Neural cell (in vitro differentiated cells): ENCODE data around the gene IMMP2L. TPM values are rescaled to one million over a fixed set of nuclear protein-coding genes. Genes with fewer than 3 reads are reported as not detected.

Source experiments
- H2AFZ ChIP-seq: fragments of 200-600, 300-800 bp; sonication (generic), shearing (Covaris generic); 2 replicates; pipeline ENCODE4 v1.6.0; 2014; ENCODE audit warnings: low read depth, mild to moderate bottlenecking, antibody characterized with exemption, low read length, moderate library complexity
- H3F3A ChIP-seq: fragments of 200-600 bp; shearing (Covaris generic); 2 replicates; pipeline ENCODE4 v1.6.1; 2016; ENCODE audit warnings: mild to moderate bottlenecking, moderate library complexity, mixed read lengths, antibody characterized with exemption, low read length; ENCODE audit not compliant: insufficient read depth, poor library complexity, severe bottlenecking
- H3K27ac ChIP-seq: fragments of 200-600, 300-800 bp; sonication (generic), shearing (Covaris generic); 2 replicates; pipeline ENCODE4 v1.5.1; 2014; ENCODE audit warnings: mild to moderate bottlenecking, low read length, moderate library complexity
- H3K27me3 ChIP-seq: fragments of 300-800, 200-600 bp; sonication (generic), shearing (Covaris generic); 2 replicates; pipeline ENCODE4 v1.6.0; 2014; ENCODE audit warnings: mild to moderate bottlenecking, low read depth, low read length, moderate library complexity; ENCODE audit not compliant: insufficient read depth
- H3K36me3 ChIP-seq: fragments of 300-800, 200-600 bp; sonication (generic), shearing (Covaris generic); 2 replicates; pipeline ENCODE4 v1.5.1; 2014; ENCODE audit warnings: mild to moderate bottlenecking, antibody characterized with exemption, low read length, moderate library complexity; ENCODE audit not compliant: insufficient read depth
- H3K4me2 ChIP-seq: fragments of 300-800, 200-600 bp; sonication (generic), shearing (Covaris generic); 2 replicates; pipeline ENCODE4 v1.6.0; 2014; ENCODE audit warnings: mild to moderate bottlenecking, low read length
- H3K4me3 ChIP-seq: fragments of 300-800, 200-600 bp; sonication (generic), shearing (Covaris generic); 2 replicates; pipeline ENCODE4 v1.5.1; 2014; ENCODE audit warnings: mild to moderate bottlenecking, low read length, moderate library complexity
- H3K79me2 ChIP-seq: fragments of 200-600 bp; shearing (Covaris generic); replicated peaks from 2 replicates; pipeline ENCODE4 v1.6.0; 2014; ENCODE audit warnings: mild to moderate bottlenecking, low read length, moderate library complexity; ENCODE audit not compliant: insufficient read depth
- H3K9ac ChIP-seq: fragments of 300-800, 200-600 bp; sonication (generic), shearing (Covaris generic); 2 replicates; pipeline ENCODE4 v1.6.1; 2016; ENCODE audit warnings: mild to moderate bottlenecking, low read length, mixed read lengths
- H3K9me2 ChIP-seq: fragments of 200-600 bp; shearing (Covaris generic); 2 replicates; pipeline ENCODE4 v1.6.1; 2016; ENCODE audit warnings: mild to moderate bottlenecking, low read length, mixed read lengths; ENCODE audit not compliant: insufficient read depth
- H3K9me3 ChIP-seq: fragments of 200-600, 300-800 bp; sonication (generic), shearing (Covaris generic); 2 replicates; pipeline ENCODE4 v1.6.1; 2016; ENCODE audit warnings: mild to moderate bottlenecking, mixed run types, low read length, moderate library complexity, mixed read lengths
- H4K20me1 ChIP-seq: fragments of 200-600 bp; shearing (Covaris generic); 2 replicates; pipeline ENCODE4 v1.6.1; 2016; ENCODE audit warnings: mild to moderate bottlenecking, mixed run types; ENCODE audit not compliant: insufficient read depth
- EP300 ChIP-seq: fragments of 450-650 bp; conservative IDR thresholded peaks from 2 replicates; pipeline ENCODE4 v1.6.1; 2014; ENCODE audit warnings: antibody characterized with exemption, mild to moderate bottlenecking, moderate library complexity; ENCODE audit not compliant: poor library complexity, severe bottlenecking
- EZH2 ChIP-seq: fragments of 200-600, 300-800 bp; shearing (Covaris generic), sonication (generic); IDR thresholded peaks from 2 replicates; pipeline ENCODE4 v1.6.1; 2014; ENCODE audit warnings: antibody characterized with exemption, low read length, borderline replicate concordance, mild to moderate bottlenecking; ENCODE audit not compliant: insufficient read depth, poor library complexity, severe bottlenecking
- MXI1 ChIP-seq: fragments of 450-650 bp; conservative IDR thresholded peaks from 2 replicates; pipeline ENCODE4 v1.6.1; 2014; ENCODE audit warnings: antibody characterized with exemption, mild to moderate bottlenecking; ENCODE audit not compliant: poor library complexity, severe bottlenecking
- POLR2AphosphoS5 ChIP-seq: IDR thresholded peaks from 2 replicates; pipeline ENCODE4 v1.6.1; 2012
- RAD21 ChIP-seq: fragments of 450-650 bp; conservative IDR thresholded peaks from 2 replicates; pipeline ENCODE4 v1.6.1; 2014; ENCODE audit warnings: antibody characterized with exemption, mild to moderate bottlenecking, moderate library complexity
- SMC3 ChIP-seq: fragments of 450-650 bp; conservative IDR thresholded peaks from 2 replicates; pipeline ENCODE4 v1.6.1; 2014; ENCODE audit warnings: antibody characterized with exemption, mild to moderate bottlenecking, moderate library complexity; ENCODE audit not compliant: poor library complexity
- TAF1 ChIP-seq: IDR thresholded peaks from 2 replicates; pipeline ENCODE4 v1.6.1; 2012; ENCODE audit warnings: low read depth
- polyA plus RNA-seq: library from polyadenylated mRNA; depleted of rRNA; stranded (reverse); fragments of >200 nt; gene quantifications from 2 replicates; pipeline ENCODE4 v1.2.3, GENCODE V29; 2014
- TF ChIP-seq, protein P1 (sequence below): IDR thresholded peaks from 2 replicates; pipeline ENCODE4 v1.6.1; 2012; ENCODE audit warnings: borderline replicate concordance
- TF ChIP-seq, protein P2 (sequence below): fragments of 450-650 bp; IDR thresholded peaks from 2 replicates; pipeline ENCODE4 v1.5.1; 2014; ENCODE audit warnings: antibody characterized with exemption, mild to moderate bottlenecking, moderate library complexity; ENCODE audit not compliant: poor library complexity, severe bottlenecking

The IMMP2L gene
- polyA plus RNA-seq, 1 donor from 2014 or later: 9.7 TPM

- no peaks in the 10 kb centered on the region for H3F3A ChIP-seq
- H3K4me3 ChIP-seq: no peak overlapping the region
- no peaks in the 10 kb centered on the region for H3K9me2 ChIP-seq
- H3K9me3 ChIP-seq: no peaks in the 10 kb centered on the region
- TF ChIP-seq MXI1 (no peak), EP300 (no peak), POLR2AphosphoS5 (no peak), EZH2 (no peak), SMC3 (no peak), RAD21 (no peak), TAF1 (no peak)
- TF ChIP-seq, protein P1, sequence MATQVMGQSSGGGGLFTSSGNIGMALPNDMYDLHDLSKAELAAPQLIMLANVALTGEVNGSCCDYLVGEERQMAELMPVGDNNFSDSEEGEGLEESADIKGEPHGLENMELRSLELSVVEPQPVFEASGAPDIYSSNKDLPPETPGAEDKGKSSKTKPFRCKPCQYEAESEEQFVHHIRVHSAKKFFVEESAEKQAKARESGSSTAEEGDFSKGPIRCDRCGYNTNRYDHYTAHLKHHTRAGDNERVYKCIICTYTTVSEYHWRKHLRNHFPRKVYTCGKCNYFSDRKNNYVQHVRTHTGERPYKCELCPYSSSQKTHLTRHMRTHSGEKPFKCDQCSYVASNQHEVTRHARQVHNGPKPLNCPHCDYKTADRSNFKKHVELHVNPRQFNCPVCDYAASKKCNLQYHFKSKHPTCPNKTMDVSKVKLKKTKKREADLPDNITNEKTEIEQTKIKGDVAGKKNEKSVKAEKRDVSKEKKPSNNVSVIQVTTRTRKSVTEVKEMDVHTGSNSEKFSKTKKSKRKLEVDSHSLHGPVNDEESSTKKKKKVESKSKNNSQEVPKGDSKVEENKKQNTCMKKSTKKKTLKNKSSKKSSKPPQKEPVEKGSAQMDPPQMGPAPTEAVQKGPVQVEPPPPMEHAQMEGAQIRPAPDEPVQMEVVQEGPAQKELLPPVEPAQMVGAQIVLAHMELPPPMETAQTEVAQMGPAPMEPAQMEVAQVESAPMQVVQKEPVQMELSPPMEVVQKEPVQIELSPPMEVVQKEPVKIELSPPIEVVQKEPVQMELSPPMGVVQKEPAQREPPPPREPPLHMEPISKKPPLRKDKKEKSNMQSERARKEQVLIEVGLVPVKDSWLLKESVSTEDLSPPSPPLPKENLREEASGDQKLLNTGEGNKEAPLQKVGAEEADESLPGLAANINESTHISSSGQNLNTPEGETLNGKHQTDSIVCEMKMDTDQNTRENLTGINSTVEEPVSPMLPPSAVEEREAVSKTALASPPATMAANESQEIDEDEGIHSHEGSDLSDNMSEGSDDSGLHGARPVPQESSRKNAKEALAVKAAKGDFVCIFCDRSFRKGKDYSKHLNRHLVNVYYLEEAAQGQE: no peak
- TF ChIP-seq, protein P2, sequence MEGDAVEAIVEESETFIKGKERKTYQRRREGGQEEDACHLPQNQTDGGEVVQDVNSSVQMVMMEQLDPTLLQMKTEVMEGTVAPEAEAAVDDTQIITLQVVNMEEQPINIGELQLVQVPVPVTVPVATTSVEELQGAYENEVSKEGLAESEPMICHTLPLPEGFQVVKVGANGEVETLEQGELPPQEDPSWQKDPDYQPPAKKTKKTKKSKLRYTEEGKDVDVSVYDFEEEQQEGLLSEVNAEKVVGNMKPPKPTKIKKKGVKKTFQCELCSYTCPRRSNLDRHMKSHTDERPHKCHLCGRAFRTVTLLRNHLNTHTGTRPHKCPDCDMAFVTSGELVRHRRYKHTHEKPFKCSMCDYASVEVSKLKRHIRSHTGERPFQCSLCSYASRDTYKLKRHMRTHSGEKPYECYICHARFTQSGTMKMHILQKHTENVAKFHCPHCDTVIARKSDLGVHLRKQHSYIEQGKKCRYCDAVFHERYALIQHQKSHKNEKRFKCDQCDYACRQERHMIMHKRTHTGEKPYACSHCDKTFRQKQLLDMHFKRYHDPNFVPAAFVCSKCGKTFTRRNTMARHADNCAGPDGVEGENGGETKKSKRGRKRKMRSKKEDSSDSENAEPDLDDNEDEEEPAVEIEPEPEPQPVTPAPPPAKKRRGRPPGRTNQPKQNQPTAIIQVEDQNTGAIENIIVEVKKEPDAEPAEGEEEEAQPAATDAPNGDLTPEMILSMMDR: no peak
- no peak overlapping the region for H3K9ac ChIP-seq
- H3K79me2 ChIP-seq: no peaks in the 10 kb centered on the region
- no peak overlapping the region for H2AFZ ChIP-seq
- no peaks in the 10 kb centered on the region for H3K36me3 ChIP-seq
- H3K27ac ChIP-seq: no peak overlapping the region
- H3K27me3 ChIP-seq: no peaks in the 10 kb centered on the region
- no peak overlapping the region for H3K4me2 ChIP-seq
- no peaks in the 10 kb centered on the region for H4K20me1 ChIP-seq
Observed at GRCh38 chr7:111056371-111056770, 505.9 kb downstream of the IMMP2L start.

- no peak overlapping the region for H3K9ac ChIP-seq
- H3K36me3 ChIP-seq: no peaks in the 10 kb centered on the region
- no peak overlapping the region for H2AFZ ChIP-seq
- no peaks in the 10 kb centered on the region for H3K27me3 ChIP-seq
- no peaks in the 10 kb centered on the region for H4K20me1 ChIP-seq
- no peaks in the 10 kb centered on the region for H3K9me2 ChIP-seq
- H3K4me3 ChIP-seq: no peak overlapping the region
- no peak overlapping the region for H3K27ac ChIP-seq
- H3K79me2 ChIP-seq: no peaks in the 10 kb centered on the region
- TF ChIP-seq, protein P1: no peak
- no peak for TF ChIP-seq EZH2
- TF ChIP-seq, protein P2: no peak
- no peak for TF ChIP-seq RAD21
- TF ChIP-seq TAF1: no peak
- TF ChIP-seq SMC3: no peak
- TF ChIP-seq MXI1: no peak
- no peak for TF ChIP-seq POLR2AphosphoS5
- TF ChIP-seq EP300: no peak
- H3K4me2 ChIP-seq: no peak overlapping the region
- no peaks in the 10 kb centered on the region for H3F3A ChIP-seq
- H3K9me3 ChIP-seq: no peaks in the 10 kb centered on the region
Observed at GRCh38 chr7:111053035-111053434, 509.3 kb downstream of the IMMP2L start.
